ENCODE measurements around the gene PEAR1. TPM values are rescaled to one million over a fixed set of nuclear protein-coding genes. Genes with fewer than 3 reads are reported as not detected.

Gene PEAR1
- total RNA-seq, 1 donor from 2014 or later: 0.55 TPM

DNA sequence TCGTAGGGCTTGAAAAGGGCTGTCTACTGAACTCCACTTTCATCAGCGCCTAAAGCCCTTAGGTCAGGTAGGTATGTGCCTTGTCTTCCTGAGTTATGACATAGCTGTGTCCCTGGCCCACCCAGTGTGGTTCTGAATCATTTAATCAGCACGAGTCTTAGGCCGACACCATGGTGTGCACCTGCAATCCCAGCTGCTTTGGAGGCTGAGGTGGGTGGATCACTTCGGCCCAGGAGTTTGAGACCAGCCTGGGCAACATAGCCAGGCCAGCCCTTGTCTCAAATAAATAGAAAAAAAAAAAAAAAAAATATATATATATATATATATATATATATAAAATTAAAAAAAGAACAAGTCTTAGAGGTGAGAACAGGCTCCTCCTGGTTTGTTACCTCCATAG is 42.7 kb downstream of the PEAR1 start:
- no peaks in the 10 kb centered on the region for H3K9me3 Mint-ChIP-seq
- DNase-seq (ENCODE audit: low spot score): no peak
- no peaks in the 10 kb centered on the region for H3K36me3 Mint-ChIP-seq (ENCODE audit: low read depth)
- no peak overlapping the region for H3K4me3 Mint-ChIP-seq (ENCODE audit: low read depth)
- peaks cover 10% of the 10 kb centered on the region for H3K27me3 Mint-ChIP-seq (ENCODE audit: low read depth)
- no peak overlapping the region for H3K27ac Mint-ChIP-seq
- intact Hi-C loops (cut with micrococcal nuclease): no loop called here
- peaks cover 5% of the 10 kb centered on the region for H3K4me1 Mint-ChIP-seq (ENCODE audit: low read depth)

GRCh38 chr1:156936721-156937220 is 43.3 kb downstream of the PEAR1 start:
- Mint-ChIP-seq H3K36me3 (ENCODE audit: low read depth) (no peaks in the 10 kb centered on the region), H3K27ac (no peak overlapping the region), H3K4me1 (ENCODE audit: low read depth) (no peaks in the 10 kb centered on the region), H3K27me3 (ENCODE audit: low read depth) (peaks cover 7% of the 10 kb centered on the region), H3K4me3 (ENCODE audit: low read depth) (no peak overlapping the region), H3K9me3 (no peaks in the 10 kb centered on the region)
- DNase-seq (ENCODE audit: low spot score): no peak
- intact Hi-C loops (cut with micrococcal nuclease): no loop called here

DNA sequence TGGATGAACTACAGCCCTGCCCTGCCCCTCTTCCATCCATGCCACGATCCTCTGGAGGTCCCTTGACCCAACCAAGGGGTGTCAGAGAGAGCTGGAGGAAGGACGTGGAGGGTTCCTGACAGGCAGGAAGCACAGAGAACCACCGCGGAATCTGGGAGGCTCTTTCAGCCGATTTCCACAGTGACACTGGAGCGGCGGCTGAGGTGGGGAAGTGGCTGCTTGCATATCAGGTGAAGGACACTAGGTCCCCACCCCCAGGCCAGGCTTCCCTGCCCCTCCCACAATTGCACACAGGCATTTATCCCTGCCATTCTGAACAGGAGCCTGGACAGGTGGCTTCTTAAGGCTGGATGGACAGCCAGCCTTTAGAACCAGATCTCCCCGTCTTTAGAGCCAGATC is 44.4 kb downstream of the PEAR1 start:
- Mint-ChIP-seq H3K27ac (no peak overlapping the region), H3K27me3 (ENCODE audit: low read depth) (peaks cover 5% of the 10 kb centered on the region), H3K4me3 (ENCODE audit: low read depth) (no peak overlapping the region), H3K36me3 (ENCODE audit: low read depth) (no peaks in the 10 kb centered on the region), H3K9me3 (no peaks in the 10 kb centered on the region), H3K4me1 (ENCODE audit: low read depth) (no peaks in the 10 kb centered on the region)
- DNase-seq (ENCODE audit: low spot score): no peak
- intact Hi-C loops (cut with micrococcal nuclease): no loop called here

GRCh38 chr1:156938813-156939212 is 45.3 kb downstream of the PEAR1 start:
- Mint-ChIP-seq H3K9me3 (no peaks in the 10 kb centered on the region), H3K27me3 (ENCODE audit: low read depth) (no peaks in the 10 kb centered on the region), H3K4me1 (ENCODE audit: low read depth) (no peaks in the 10 kb centered on the region), H3K36me3 (ENCODE audit: low read depth) (no peaks in the 10 kb centered on the region), H3K27ac (no peak overlapping the region), H3K4me3 (ENCODE audit: low read depth) (no peak overlapping the region)
- intact Hi-C loops (cut with micrococcal nuclease): no loop called here
- no peak for DNase-seq (ENCODE audit: low spot score)

DNA sequence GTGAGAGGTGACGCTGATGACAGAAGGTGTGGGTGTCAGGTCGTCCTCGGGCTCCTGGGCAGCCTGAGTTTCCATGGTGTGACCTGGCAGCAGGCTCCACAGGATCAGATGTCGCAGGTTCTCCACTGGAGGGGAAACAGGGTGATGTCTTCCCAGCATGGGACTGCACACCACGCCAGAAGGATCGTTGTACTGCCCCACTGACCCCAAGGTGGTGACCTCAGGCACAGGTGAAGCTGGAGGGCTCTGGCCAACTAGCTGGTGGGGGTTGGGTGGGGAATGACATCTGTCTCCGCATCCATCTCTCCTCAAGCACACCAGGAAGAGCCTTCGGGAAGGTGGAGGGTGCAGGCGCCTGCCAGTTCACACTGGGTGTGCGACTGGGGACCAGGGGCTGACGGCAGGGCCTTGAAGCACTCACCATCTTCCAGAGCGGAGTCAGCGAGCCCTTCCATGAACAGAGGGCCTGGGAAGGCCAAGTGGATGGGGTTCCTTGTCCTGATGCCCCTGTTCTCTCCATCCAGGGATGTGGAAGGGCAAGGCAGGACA is 46.3 kb downstream of the PEAR1 start:
- H3K4me3 Mint-ChIP-seq (ENCODE audit: low read depth): no peak overlapping the region
- no peaks in the 10 kb centered on the region for H3K4me1 Mint-ChIP-seq (ENCODE audit: low read depth)
- H3K36me3 Mint-ChIP-seq (ENCODE audit: low read depth): no peaks in the 10 kb centered on the region
- no peak for DNase-seq (ENCODE audit: low spot score)
- intact Hi-C loops (cut with micrococcal nuclease): no loop called here
- no peaks in the 10 kb centered on the region for H3K27me3 Mint-ChIP-seq (ENCODE audit: low read depth)
- no peak overlapping the region for H3K27ac Mint-ChIP-seq
- H3K9me3 Mint-ChIP-seq: no peaks in the 10 kb centered on the region

GRCh38 chr1:156941675-156942074 is 48.2 kb downstream of the PEAR1 start:
- Mint-ChIP-seq H3K9me3 (no peaks in the 10 kb centered on the region), H3K36me3 (ENCODE audit: low read depth) (no peaks in the 10 kb centered on the region), H3K27me3 (ENCODE audit: low read depth) (no peaks in the 10 kb centered on the region), H3K27ac (no peak overlapping the region), H3K4me1 (ENCODE audit: low read depth) (no peaks in the 10 kb centered on the region), H3K4me3 (ENCODE audit: low read depth) (no peak overlapping the region)
- intact Hi-C loops (cut with micrococcal nuclease): no loop called here
- no peak for DNase-seq (ENCODE audit: low spot score)

GRCh38 chr1:156942176-156942575 is 48.7 kb downstream of the PEAR1 start:
- Mint-ChIP-seq H3K36me3 (ENCODE audit: low read depth) (no peaks in the 10 kb centered on the region), H3K4me1 (ENCODE audit: low read depth) (no peaks in the 10 kb centered on the region)
- intact Hi-C loops (cut with micrococcal nuclease): no loop called here

DNA sequence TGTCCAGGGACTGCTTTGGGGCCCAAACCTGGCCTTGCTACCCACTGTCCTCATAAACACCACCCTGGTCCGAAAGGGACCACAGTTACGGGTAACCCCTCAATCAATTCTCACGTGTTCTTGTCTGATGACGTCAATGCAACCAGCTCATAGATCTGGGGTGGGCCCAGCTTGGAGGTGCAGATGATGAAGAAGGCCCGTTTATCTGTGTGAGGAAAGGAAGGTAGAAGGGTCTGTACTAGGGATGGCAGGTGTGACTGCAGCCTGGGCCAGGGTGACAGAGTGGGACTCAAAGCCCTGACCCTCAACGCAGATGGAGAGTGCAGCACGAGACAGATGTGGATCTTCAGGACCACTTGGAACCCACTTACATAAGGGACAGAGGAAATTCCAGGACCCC is 49.1 kb downstream of the PEAR1 start:
- H3K9me3 Mint-ChIP-seq: no peaks in the 10 kb centered on the region
- no peak overlapping the region for H3K27ac Mint-ChIP-seq
- no peaks in the 10 kb centered on the region for H3K27me3 Mint-ChIP-seq (ENCODE audit: low read depth)
- intact Hi-C loops (cut with micrococcal nuclease): no loop called here
- no peaks in the 10 kb centered on the region for H3K4me1 Mint-ChIP-seq (ENCODE audit: low read depth)
- DNase-seq (ENCODE audit: low spot score): no peak
- no peak overlapping the region for H3K4me3 Mint-ChIP-seq (ENCODE audit: low read depth)
- H3K36me3 Mint-ChIP-seq (ENCODE audit: low read depth): no peaks in the 10 kb centered on the region

More at GRCh38 chr1:156942176-156942575, 48.7 kb downstream of the PEAR1 start:
- Mint-ChIP-seq H3K4me3 (ENCODE audit: low read depth) (no peak overlapping the region), H3K27me3 (ENCODE audit: low read depth) (no peaks in the 10 kb centered on the region), H3K9me3 (no peaks in the 10 kb centered on the region), H3K27ac (no peak overlapping the region)
- DNase-seq (ENCODE audit: low spot score): no peak

- intact Hi-C loops (cut with micrococcal nuclease): no loop called here
- Mint-ChIP-seq H3K4me3 (ENCODE audit: low read depth) (no peak overlapping the region), H3K27me3 (ENCODE audit: low read depth) (no peaks in the 10 kb centered on the region), H3K9me3 (no peaks in the 10 kb centered on the region), H3K27ac (no peak overlapping the region), H3K4me1 (ENCODE audit: low read depth) (no peaks in the 10 kb centered on the region), H3K36me3 (ENCODE audit: low read depth) (no peaks in the 10 kb centered on the region)
- no peak for DNase-seq (ENCODE audit: low spot score)
These were observed 50.2 kb downstream of the PEAR1 start for GRCh38 chr1:156943756-156944155.

GRCh38 chr1:156944268-156944667 is 50.8 kb downstream of the PEAR1 start:
- Mint-ChIP-seq H3K4me1 (ENCODE audit: low read depth) (no peaks in the 10 kb centered on the region), H3K9me3 (no peaks in the 10 kb centered on the region), H3K36me3 (ENCODE audit: low read depth) (no peaks in the 10 kb centered on the region), H3K27ac (no peak overlapping the region), H3K27me3 (ENCODE audit: low read depth) (no peaks in the 10 kb centered on the region), H3K4me3 (ENCODE audit: low read depth) (no peak overlapping the region)
- intact Hi-C loops (cut with micrococcal nuclease): no loop called here
- no peak for DNase-seq (ENCODE audit: low spot score)

DNA sequence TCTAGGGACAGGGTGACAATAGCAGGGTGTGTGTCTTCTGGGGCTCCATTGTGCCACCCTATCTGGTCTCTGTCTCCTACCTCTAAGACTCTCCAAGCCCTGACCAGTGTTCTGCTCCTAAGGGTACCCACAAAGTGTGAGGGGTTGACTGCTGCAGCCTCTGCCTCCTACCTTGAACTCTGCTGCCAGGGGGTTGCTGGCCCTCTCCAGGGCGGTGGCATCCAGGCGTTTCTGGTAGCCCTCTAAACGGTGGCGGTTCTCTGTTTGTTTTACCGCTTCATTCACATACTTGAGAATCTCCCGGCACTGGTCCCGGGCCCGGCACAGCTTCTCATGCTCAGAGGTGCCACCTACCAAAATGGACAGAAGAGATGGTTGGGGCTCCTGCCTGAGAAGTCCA is 51.3 kb downstream of the PEAR1 start:
- no peaks in the 10 kb centered on the region for H3K4me1 Mint-ChIP-seq (ENCODE audit: low read depth)
- H3K27ac Mint-ChIP-seq: no peak overlapping the region
- no peaks in the 10 kb centered on the region for H3K9me3 Mint-ChIP-seq
- intact Hi-C loops (cut with micrococcal nuclease): no loop called here
- H3K4me3 Mint-ChIP-seq (ENCODE audit: low read depth): no peak overlapping the region
- H3K36me3 Mint-ChIP-seq (ENCODE audit: low read depth): no peaks in the 10 kb centered on the region
- no peaks in the 10 kb centered on the region for H3K27me3 Mint-ChIP-seq (ENCODE audit: low read depth)
- no peak for DNase-seq (ENCODE audit: low spot score)

GRCh38 chr1:156945881-156946661 is 52.6 kb downstream of the PEAR1 start:
- intact Hi-C loops (cut with micrococcal nuclease): no loop called here
- no peaks in the 10 kb centered on the region for H3K9me3 Mint-ChIP-seq
- no peak for DNase-seq (ENCODE audit: low spot score)

DNA sequence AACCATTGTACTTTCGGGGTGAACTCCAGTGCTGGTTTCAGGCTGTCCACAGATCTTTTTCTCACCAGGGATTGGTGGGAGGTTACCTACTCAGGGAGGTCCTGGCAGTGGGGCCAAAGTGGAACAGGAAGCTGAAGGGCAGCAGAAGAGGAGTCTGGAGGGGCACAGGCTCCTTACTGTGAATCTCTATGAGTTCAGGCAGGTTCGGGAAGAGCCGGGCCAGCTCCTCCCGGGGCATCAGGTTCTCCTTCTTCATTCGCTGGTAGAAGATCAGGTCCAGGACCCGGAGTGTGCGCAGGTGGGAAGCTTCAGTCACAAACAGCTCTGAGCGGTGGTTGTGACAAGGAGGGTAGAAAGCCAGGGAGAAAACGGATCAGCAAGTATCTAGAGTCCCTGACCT is 53.6 kb downstream of the PEAR1 start:
- Mint-ChIP-seq H3K4me3 (ENCODE audit: low read depth) (no peak overlapping the region), H3K4me1 (ENCODE audit: low read depth) (no peaks in the 10 kb centered on the region), H3K9me3 (no peaks in the 10 kb centered on the region), H3K27ac (no peak overlapping the region), H3K36me3 (ENCODE audit: low read depth) (no peaks in the 10 kb centered on the region), H3K27me3 (ENCODE audit: low read depth) (peaks cover 2% of the 10 kb centered on the region)
- no peak for DNase-seq (ENCODE audit: low spot score)
- intact Hi-C loops (cut with micrococcal nuclease): no loop called here

More at GRCh38 chr1:156945881-156946661, 52.6 kb downstream of the PEAR1 start:
- H3K27ac Mint-ChIP-seq: no peak overlapping the region
- H3K27me3 Mint-ChIP-seq (ENCODE audit: low read depth): peaks cover 2% of the 10 kb centered on the region
- no peaks in the 10 kb centered on the region for H3K36me3 Mint-ChIP-seq (ENCODE audit: low read depth)
- no peaks in the 10 kb centered on the region for H3K4me1 Mint-ChIP-seq (ENCODE audit: low read depth)
- no peak overlapping the region for H3K4me3 Mint-ChIP-seq (ENCODE audit: low read depth)

Data from activated T-helper 2 cell treated with anti-CD3 and anti-CD28 coated beads, Interferon-gamma antibody, Interleukin-2, Interleukin-4, amounts not matched to agents 10 μg/mL and 5 μg/mL and 100 μg/mL, durations not matched to agents 14 hours and 24 hours and 36 hours (primary cell).